Measurements from ENCODE around the gene GMIP. TPM values are rescaled to one million over a fixed set of nuclear protein-coding genes. Genes with fewer than 3 reads are reported as not detected.

The GMIP gene
- total and polyA plus RNA-seq, 2 of the 13 experiments (the other 11 are each of a cell fraction or from before 2014, with no cell fraction given), result 1.5 to 1.8 TPM

DNA sequence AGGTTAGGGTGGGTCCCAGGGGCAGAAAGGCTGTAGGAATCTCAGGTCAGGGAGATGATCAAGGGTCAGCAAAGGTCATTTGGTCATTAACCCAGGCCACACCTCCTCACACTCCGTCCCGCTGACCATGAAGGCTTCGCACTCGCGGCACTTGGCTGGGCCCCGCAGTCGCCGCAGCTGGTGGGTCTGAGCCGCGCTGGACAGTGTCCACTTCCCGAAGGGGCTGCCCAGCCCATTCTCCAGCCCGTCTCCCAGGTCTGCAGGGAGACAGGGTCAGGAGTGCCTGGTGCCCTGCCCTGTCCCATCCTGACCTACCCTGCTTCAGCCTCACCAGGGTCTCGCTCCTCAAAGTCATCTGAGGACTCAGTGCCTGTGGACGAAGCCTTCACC is 8.1 kb downstream of the GMIP start (continued):
- TF ChIP-seq ZBTB46 (CRISPR knock-in tag; IDR thresholded peaks at IDR 0.05; ENCODE audit: borderline replicate concordance) (no peak), ZNF253 (CRISPR knock-in tag; IDR thresholded peaks at IDR 0.05; ENCODE audit: borderline replicate concordance) (no peak), CCAR2 (optimal IDR thresholded peaks at IDR 0.05; ENCODE audit: low read depth, low read length) (no peak), AGO2 (optimal IDR thresholded peaks at IDR 0.05; ENCODE audit: low read depth, low read length) (no peak)

GRCh38 chr19:19634516-19635312 is 8.7 kb downstream of the GMIP start:
- POLR2A ChIA-PET, result no interaction called here
- no peak overlapping the region for H2AFZ ChIP-seq (ENCODE audit: low read length)
- WGBS (ENCODE audit: low lambda C conversion rate), result 96% methylated on average over 29 of the region's 36 CpGs
- no peaks in the 10 kb centered on the region for H3K36me3 ChIP-seq (replicated peaks in 1 of 2; ENCODE audit: control insufficient read depth in 1 of 2, insufficient read depth in 2 of 2, low read length in 2 of 2)
- H4K20me1 ChIP-seq (ENCODE audit: insufficient read depth, low read length), result no peaks in the 10 kb centered on the region
- H3K9ac ChIP-seq (ENCODE audit: insufficient read depth, low read depth, low read length), result no peak overlapping the region
- DNase-seq (ENCODE audit: low spot score) (no peak), FAIRE-seq (no peak), ATAC-seq (no peak)
- no peaks in the 10 kb centered on the region for H3K27me3 ChIP-seq (ENCODE audit: control insufficient read depth in 1 of 2, insufficient read depth in 2 of 2, low read length in 2 of 2)
- H3K9me3 ChIP-seq (ENCODE audit: low read length), result no peaks in the 10 kb centered on the region
- intact Hi-C loops (cut with micrococcal nuclease; ENCODE audit: unreplicated experiment) (no loop called here), in situ Hi-C loops (cut with HindIII; ENCODE audit: extremely low pct_ligation_motif_present, low pct_unique_long_range_greater_than_20kb) (no loop called here)
- BruUV-seq (replicated peaks), result no TSS peak
- no peak overlapping the region for H3K4me3 ChIP-seq (replicated peaks in 1 of 3; ENCODE audit: insufficient read depth in 1 of 3, low read depth in 2 of 3, low read length in 3 of 3)
- CTCF ChIA-PET (ENCODE audit: low intra/inter-chr PET ratio, low total read pairs), result no interaction called here
- H3K4me1 ChIP-seq (ENCODE audit: insufficient read depth, low read length), result no peaks in the 10 kb centered on the region
- H3K4me2 ChIP-seq (ENCODE audit: low read depth, low read length), result no peak overlapping the region
- H3K79me2 ChIP-seq (ENCODE audit: insufficient read depth, low read length), result no peaks in the 10 kb centered on the region
- H3K27ac ChIP-seq (ENCODE audit: extremely low read length, insufficient read depth, low read length), result no peak overlapping the region
- TF ChIP-seq AGO2 (optimal IDR thresholded peaks at IDR 0.05; ENCODE audit: low read depth, low read length) (no peak), ZNF274 (CRISPR knock-in tag; IDR thresholded peaks at IDR 0.05) (no peak), TCF7 (IDR thresholded peaks at IDR 0.05; ENCODE audit: low read depth) (no peak), SRSF1 (optimal IDR thresholded peaks at IDR 0.05; ENCODE audit: low read depth, low read length) (no peak), ZNF879 (CRISPR knock-in tag; IDR thresholded peaks at IDR 0.05) (no peak), PHF5A (CRISPR knock-in tag; IDR thresholded peaks at IDR 0.05; ENCODE audit: low read depth, unreplicated experiment) (no peak), NONO (IDR thresholded peaks at IDR 0.05) (no peak), NONO (CRISPR knock-in tag; conservative IDR thresholded peaks at IDR 0.05) (no peak), ZBTB25 (CRISPR knock-in tag; IDR thresholded peaks at IDR 0.05) (no peak), ZFYVE20 (CRISPR knock-in tag; IDR thresholded peaks at IDR 0.05; ENCODE audit: borderline replicate concordance, low read depth) (no peak)
- TF ChIP-seq, protein P1, sequence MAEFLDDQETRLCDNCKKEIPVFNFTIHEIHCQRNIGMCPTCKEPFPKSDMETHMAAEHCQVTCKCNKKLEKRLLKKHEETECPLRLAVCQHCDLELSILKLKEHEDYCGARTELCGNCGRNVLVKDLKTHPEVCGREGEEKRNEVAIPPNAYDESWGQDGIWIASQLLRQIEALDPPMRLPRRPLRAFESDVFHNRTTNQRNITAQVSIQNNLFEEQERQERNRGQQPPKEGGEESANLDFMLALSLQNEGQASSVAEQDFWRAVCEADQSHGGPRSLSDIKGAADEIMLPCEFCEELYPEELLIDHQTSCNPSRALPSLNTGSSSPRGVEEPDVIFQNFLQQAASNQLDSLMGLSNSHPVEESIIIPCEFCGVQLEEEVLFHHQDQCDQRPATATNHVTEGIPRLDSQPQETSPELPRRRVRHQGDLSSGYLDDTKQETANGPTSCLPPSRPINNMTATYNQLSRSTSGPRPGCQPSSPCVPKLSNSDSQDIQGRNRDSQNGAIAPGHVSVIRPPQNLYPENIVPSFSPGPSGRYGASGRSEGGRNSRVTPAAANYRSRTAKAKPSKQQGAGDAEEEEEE (CRISPR knock-in tag; IDR thresholded peaks at IDR 0.05; ENCODE audit: borderline replicate concordance), result no peak

All from HepG2 (cell line).